H9 (cell line): ENCODE data around the gene DGLUCY. TPM values are rescaled to one million over a fixed set of nuclear protein-coding genes. Genes with fewer than 3 reads are reported as not detected.

Experiments
- DNase-seq: peaks from one replicate; pipeline ENCODE4 v3.0.0-alpha.2; 2017
- H2AFZ ChIP-seq: one replicate; pipeline ENCODE4 v1.6.1; 2013; ENCODE audit warnings: mild to moderate bottlenecking, low read length, control low read depth, moderate library complexity
- H2AK5ac ChIP-seq: 2 replicates; pipeline ENCODE4 v1.6.1; 2013; ENCODE audit warnings: low read length, control low read depth, mixed read lengths; ENCODE audit not compliant: insufficient read length
- H2BK120ac ChIP-seq: one replicate; pipeline ENCODE4 v1.6.1; 2013; ENCODE audit warnings: low read depth, mild to moderate bottlenecking, low read length, control low read depth, inconsistent platforms; ENCODE audit not compliant: poor library complexity, severe bottlenecking
- H2BK12ac ChIP-seq: 2 replicates; pipeline ENCODE4 v1.6.1; 2013; ENCODE audit warnings: low read length, control low read depth, mixed read lengths, low read depth; ENCODE audit not compliant: insufficient read length
- H2BK15ac ChIP-seq: 2 replicates; pipeline ENCODE4 v1.6.1; 2013; ENCODE audit warnings: low read depth, low read length, control low read depth
- H2BK20ac ChIP-seq: one replicate; pipeline ENCODE4 v1.6.1; 2013; ENCODE audit warnings: low read depth, mild to moderate bottlenecking, low read length, control low read depth, inconsistent platforms; ENCODE audit not compliant: poor library complexity, severe bottlenecking
- H2BK5ac ChIP-seq: 2 replicates; pipeline ENCODE4 v1.6.1; 2013; ENCODE audit warnings: low read length, control low read depth, mixed read lengths; ENCODE audit not compliant: insufficient read length
- H3K14ac ChIP-seq: 2 replicates; pipeline ENCODE4 v1.6.1; 2013; ENCODE audit warnings: low read length, control low read depth; ENCODE audit not compliant: insufficient read depth
- H3K18ac ChIP-seq: 2 replicates; pipeline ENCODE4 v1.6.1; 2013; ENCODE audit warnings: low read depth, mild to moderate bottlenecking, mixed read lengths, low read length, control low read depth; ENCODE audit not compliant: insufficient read length
- H3K23ac ChIP-seq: 2 replicates; pipeline ENCODE4 v1.6.1; 2013; ENCODE audit warnings: low read length, control low read depth, mixed read lengths, low read depth; ENCODE audit not compliant: insufficient read length
- H3K23me2 ChIP-seq: 2 replicates; pipeline ENCODE4 v1.6.1; 2013; ENCODE audit warnings: low read depth, mild to moderate bottlenecking, mixed read lengths, low read length, control low read depth; ENCODE audit not compliant: insufficient read length, poor library complexity, severe bottlenecking
- H3K27ac ChIP-seq: 2 replicates; pipeline ENCODE4 v1.5.1; 2013; ENCODE audit warnings: low read length, control low read depth, mixed read lengths, low read depth; ENCODE audit not compliant: insufficient read length
- H3K27me3 ChIP-seq: 2 replicates; pipeline ENCODE4 v1.6.1; 2013; ENCODE audit warnings: low read length, control low read depth, inconsistent platforms; ENCODE audit not compliant: insufficient read depth
- H3K4ac ChIP-seq: 2 replicates; pipeline ENCODE4 v1.6.1; 2013; ENCODE audit warnings: low read depth, mild to moderate bottlenecking, control low read depth, inconsistent platforms, low read length, moderate library complexity
- H3K4me1 ChIP-seq: 2 replicates; pipeline ENCODE4 v1.6.1; 2013; ENCODE audit warnings: low read length, control low read depth, inconsistent platforms; ENCODE audit not compliant: insufficient read depth
- H3K4me2 ChIP-seq: 2 replicates; pipeline ENCODE4 v1.6.1; 2013; ENCODE audit warnings: low read length, control low read depth, mixed read lengths; ENCODE audit not compliant: insufficient read length, insufficient read depth
- H3K56ac ChIP-seq: 2 replicates; pipeline ENCODE4 v1.6.1; 2013; ENCODE audit warnings: low read depth, mild to moderate bottlenecking, mixed read lengths, low read length, control low read depth; ENCODE audit not compliant: insufficient read length
- H3K79me1 ChIP-seq: 2 replicates; pipeline ENCODE4 v1.6.1; 2013; ENCODE audit warnings: low read depth, mild to moderate bottlenecking, moderate library complexity, low read length, control low read depth, inconsistent platforms; ENCODE audit not compliant: insufficient read depth, poor library complexity, severe bottlenecking
- H3K79me2 ChIP-seq: 2 replicates; pipeline ENCODE4 v1.6.1; 2013; ENCODE audit warnings: low read length, control low read depth, inconsistent platforms; ENCODE audit not compliant: insufficient read depth
- H3K9ac ChIP-seq: 2 replicates; pipeline ENCODE4 v1.6.1; 2013; ENCODE audit warnings: low read length, control low read depth, mixed read lengths; ENCODE audit not compliant: insufficient read length; ENCODE audit errors: extremely low read depth
- H3K9me3 ChIP-seq: one replicate; pipeline ENCODE4 v1.6.1; 2013; ENCODE audit warnings: low read depth, low read length, inconsistent platforms; ENCODE audit not compliant: control insufficient read depth
- H3T11ph ChIP-seq: one replicate; pipeline ENCODE4 v1.6.1; 2013; ENCODE audit warnings: mild to moderate bottlenecking, low read length, control low read depth, inconsistent platforms
- H4K20me1 ChIP-seq: one replicate; pipeline ENCODE4 v1.6.1; 2013; ENCODE audit not compliant: control insufficient read depth, insufficient read length, insufficient read depth
- H4K5ac ChIP-seq: 2 replicates; pipeline ENCODE4 v1.6.1; 2013; ENCODE audit warnings: low read depth, mild to moderate bottlenecking, mixed read lengths, low read length, control low read depth; ENCODE audit not compliant: insufficient read length
- H4K8ac ChIP-seq: replicated peaks from 2 replicates; pipeline ENCODE4 v1.6.1; 2013; ENCODE audit warnings: low read length, control low read depth, mixed read lengths, low read depth; ENCODE audit not compliant: insufficient read length
- H4K91ac ChIP-seq: 2 replicates; pipeline ENCODE4 v1.6.1; 2013; ENCODE audit warnings: low read depth, mild to moderate bottlenecking, moderate library complexity, mixed read lengths, low read length, control low read depth; ENCODE audit not compliant: insufficient read length
- H3K27ac Mint-ChIP-seq, 3 experiments: 2 replicates in 2 of 3; 3 replicates in 1 of 3; pipeline ENCODE4 v1.8.0; 2020 to 2021; ENCODE audit warnings: mixed read lengths in 3 of 3, mild to moderate bottlenecking in 1 of 3, moderate library complexity in 1 of 3
- H3K27me3 Mint-ChIP-seq: 2 replicates; pipeline ENCODE4 v1.8.0; 2021; ENCODE audit warnings: low read depth, mild to moderate bottlenecking, moderate library complexity, mixed read lengths
- H3K36me3 Mint-ChIP-seq, 3 experiments: 2 replicates in 2 of 3; 3 replicates in 1 of 3; pipeline ENCODE4 v1.8.0; 2020 to 2021; ENCODE audit warnings: low read depth in 3 of 3, mixed read lengths in 3 of 3; ENCODE audit not compliant: insufficient read depth in 1 of 3
- H3K4me1 Mint-ChIP-seq, 2 experiments: 2 replicates each; pipeline ENCODE4 v1.8.0; 2020; ENCODE audit warnings: mixed read lengths in 2 of 2
- H3K4me3 Mint-ChIP-seq, 2 experiments: 2 replicates in 1 of 2; 3 replicates in 1 of 2; pipeline ENCODE4 v1.8.0; 2020 to 2021; ENCODE audit warnings: mild to moderate bottlenecking in 2 of 2, mixed read lengths in 2 of 2, moderate library complexity in 1 of 2
- H3K9me3 Mint-ChIP-seq, 2 experiments: 2 replicates in 1 of 2; 3 replicates in 1 of 2; pipeline ENCODE4 v1.8.0; 2020; ENCODE audit warnings: mild to moderate bottlenecking in 2 of 2, mixed read lengths in 2 of 2, moderate library complexity in 1 of 2
- CTCF ChIP-seq: fragments of 200-600 bp; sonication (generic); conservative IDR thresholded peaks from 3 replicates; pipeline ENCODE4 v1.8.0; 2021; ENCODE audit warnings: antibody characterized with exemption, mild to moderate bottlenecking
- WGBS: extraction: QIAGEN DNeasy Blood & Tissue Kit; methylation state at CpG from one replicate; pipeline ENCODE4 v1.1.7; 2013; ENCODE audit warnings: missing lambda C conversion rate, low lambda C conversion rate, mixed read lengths; ENCODE audit not compliant: insufficient read length; ENCODE audit errors: extremely low coverage; 5-methylcytosine and 5-hydroxymethylcytosine counted together
- total RNA-seq: library from RNA; stranded (reverse); gene quantifications from 2 replicates; pipeline ENCODE4 v1.2.1, GENCODE V29; 2021

Gene DGLUCY
- total RNA-seq, 1 experiment from 2014 or later = 29.6 TPM

- H3K79me1 ChIP-seq = no peaks in the 10 kb centered on the region
- no peak overlapping the region for H4K8ac ChIP-seq
- no peaks in the 10 kb centered on the region for H3K27me3 ChIP-seq
- TF ChIP-seq CTCF = no peak
- no CpG with 5 or more reads among the region's 5 CpGs for WGBS
- H4K91ac ChIP-seq = no peak overlapping the region
- H2AFZ ChIP-seq = no peak overlapping the region
- no peak overlapping the region for H2BK15ac ChIP-seq
- H3K4me1 ChIP-seq = 0 out of 2 replicates have a peak, but pooled peaks cover 2% of the 10 kb centered on the region
- Mint-ChIP-seq H3K4me1 (peaks cover 5% of the 10 kb centered on the region in 2 experiments), H3K27ac (no peak overlapping the region), H3K9me3 (no peaks in the 10 kb centered on the region), H3K36me3 (no peaks in the 10 kb centered on the region), H3K4me3 (no peak overlapping the region), H3K27me3 (no peaks in the 10 kb centered on the region; the same call in 1 of the 2 replicates)
- H2BK20ac ChIP-seq = no peak overlapping the region
- no peak overlapping the region for H3K56ac ChIP-seq
- H3K9me3 ChIP-seq = no peaks in the 10 kb centered on the region
- no peak overlapping the region for H3K9ac ChIP-seq
- H3K23ac ChIP-seq = no peak overlapping the region
- no peak overlapping the region for H2AK5ac ChIP-seq
- no peaks in the 10 kb centered on the region for H3K23me2 ChIP-seq
- no peak overlapping the region for H3K14ac ChIP-seq
- no peak overlapping the region for H2BK5ac ChIP-seq
- no peak overlapping the region for H4K5ac ChIP-seq
- no peak overlapping the region for H3K4ac ChIP-seq
- H3K27ac ChIP-seq = no peak overlapping the region
- no peaks in the 10 kb centered on the region for H3K79me2 ChIP-seq
- no peaks in the 10 kb centered on the region for H4K20me1 ChIP-seq
- H3K18ac ChIP-seq = no peak overlapping the region
- H3T11ph ChIP-seq = no peak overlapping the region
- no peak overlapping the region for H2BK120ac ChIP-seq
- no peak overlapping the region for H2BK12ac ChIP-seq
- no peak overlapping the region for H3K4me2 ChIP-seq
- no peak for DNase-seq
These were observed 13.8 kb upstream of the DGLUCY start for GRCh38 chr14:91100102-91100501.
